Effector memory CD8-positive, alpha-beta T cell (primary cell): ENCODE measurements around the gene PROZ.

Source experiments
- ATAC-seq: fragments of 150-1000 bp; cut with Tn5 transposase; replicated peaks from 2 replicates; pipeline ENCODE4 v1.10.0; 2021; ENCODE audit warnings: mild to moderate bottlenecking, moderate library complexity
- DNase-seq, 3 experiments: peaks; one replicate each; pipeline ENCODE4 v3.0.0; 2021
- H3K27ac Mint-ChIP-seq, 2 donors: one replicate each; pipeline ENCODE4 v1.8.0; 2022; ENCODE audit warnings: mild to moderate bottlenecking in 2 of 2, mixed read lengths in 2 of 2, moderate library complexity in 2 of 2
- H3K27me3 Mint-ChIP-seq, 2 donors: one replicate each; pipeline ENCODE4 v1.8.0; 2022; ENCODE audit warnings: mixed read lengths in 2 of 2
- H3K36me3 Mint-ChIP-seq: one replicate; pipeline ENCODE4 v1.8.0; 2022; ENCODE audit warnings: mild to moderate bottlenecking, moderate library complexity, mixed read lengths; ENCODE audit not compliant: insufficient read depth
- H3K4me1 Mint-ChIP-seq, 2 donors: one replicate each; pipeline ENCODE4 v1.8.0; 2022; ENCODE audit warnings: low read depth in 2 of 2, mixed read lengths in 2 of 2
- H3K4me3 Mint-ChIP-seq, 2 donors: one replicate each; pipeline ENCODE4 v1.8.0; 2022; ENCODE audit warnings: mild to moderate bottlenecking in 2 of 2, mixed read lengths in 2 of 2, moderate library complexity in 2 of 2
- H3K9me3 Mint-ChIP-seq, 2 donors: one replicate each; pipeline ENCODE4 v1.8.0; 2022; ENCODE audit warnings: mixed read lengths in 2 of 2

PROZ gene

GRCh38 chr13:113150550-113151365, 7.7 kb upstream of the PROZ start:
- ATAC-seq = no peak
- Mint-ChIP-seq H3K4me3 (peak overlapping the region; percentile 25 to 35), H3K27ac (no peak overlapping the region), H3K27me3 (peaks cover 0 to 17% of the 10 kb centered on the region in 2 donors), H3K4me1 (peaks cover 10 to 13% of the 10 kb centered on the region in 2 donors), H3K36me3 (peaks cover 19% of the 10 kb centered on the region), H3K9me3 (peaks cover 0 to 2% of the 10 kb centered on the region in 2 donors)
- no peak for DNase-seq

- peak; percentile 14 for ATAC-seq
- DNase-seq = no peak
Observed at GRCh38 chr13:113151745-113152690, 6.4 kb upstream of the PROZ start.

GRCh38 chr13:113152691-113152983, 5.8 kb upstream of the PROZ start:
- ATAC-seq (no peak), DNase-seq (no peak)
- peak overlapping the region; percentile 20 to 63 for H3K27ac Mint-ChIP-seq
- H3K9me3 Mint-ChIP-seq = peaks cover 0 to 2% of the 10 kb centered on the region in 2 donors
- H3K4me1 Mint-ChIP-seq = peaks cover 10 to 13% of the 10 kb centered on the region in 2 donors
- H3K4me3 Mint-ChIP-seq = peak overlapping the region; percentile 67 to 75
- no peaks in the 10 kb centered on the region for H3K27me3 Mint-ChIP-seq
- H3K36me3 Mint-ChIP-seq = peaks cover 22% of the 10 kb centered on the region

More at GRCh38 chr13:113151745-113152690, 6.4 kb upstream of the PROZ start:
- Mint-ChIP-seq H3K36me3 (peaks cover 20% of the 10 kb centered on the region), H3K4me1 (peaks cover 10 to 13% of the 10 kb centered on the region in 2 donors), H3K4me3 (peak overlapping the region; percentile 67 to 75), H3K27ac (peak overlapping the region; percentile 20 to 63), H3K27me3 (peaks cover 0 to 5% of the 10 kb centered on the region in 2 donors), H3K9me3 (peaks cover 0 to 2% of the 10 kb centered on the region in 2 donors)

GRCh38 chr13:113152984-113153809, 5.3 kb upstream of the PROZ start:
- Mint-ChIP-seq H3K27me3 (no peaks in the 10 kb centered on the region), H3K4me3 (peak overlapping the region; percentile 67 to 75), H3K36me3 (peaks cover 22% of the 10 kb centered on the region), H3K9me3 (peaks cover 0 to 2% of the 10 kb centered on the region in 2 donors), H3K27ac (peak overlapping the region; percentile 63 to 71), H3K4me1 (peaks cover 10 to 14% of the 10 kb centered on the region in 2 donors)
- ATAC-seq (peak; percentile 32), DNase-seq (no peak)

- ATAC-seq = peak; percentile 84
- H3K4me1 Mint-ChIP-seq = peaks cover 10 to 19% of the 10 kb centered on the region in 2 donors
- H3K27ac Mint-ChIP-seq = peak overlapping the region; percentile 33 to 71
Observed at GRCh38 chr13:113153810-113154748, 4.4 kb upstream of the PROZ start.

GRCh38 chr13:113155201-113155600, 3.2 kb upstream of the PROZ start:
- Mint-ChIP-seq H3K27ac (peak overlapping the region; percentile 30 to 33), H3K4me1 (peaks cover 10 to 19% of the 10 kb centered on the region in 2 donors), H3K9me3 (peaks cover 0 to 2% of the 10 kb centered on the region in 2 donors), H3K27me3 (no peaks in the 10 kb centered on the region), H3K36me3 (peaks cover 23% of the 10 kb centered on the region), H3K4me3 (peak overlapping the region; percentile 35 to 45)
- DNase-seq = no peak
- ATAC-seq = no peak

More at GRCh38 chr13:113153810-113154748, 4.4 kb upstream of the PROZ start:
- Mint-ChIP-seq H3K4me3 (peak overlapping the region; percentile 67 to 75), H3K36me3 (peaks cover 22% of the 10 kb centered on the region), H3K9me3 (peaks cover 0 to 2% of the 10 kb centered on the region in 2 donors), H3K27me3 (no peaks in the 10 kb centered on the region)
- peak; percentile 52 to 62 (median 60) for DNase-seq

GRCh38 chr13:113155982-113156655, 2.3 kb upstream of the PROZ start:
- Mint-ChIP-seq H3K36me3 (peaks cover 29% of the 10 kb centered on the region), H3K27ac (no peak overlapping the region), H3K9me3 (peaks cover 0 to 2% of the 10 kb centered on the region in 2 donors), H3K4me3 (no peak overlapping the region), H3K4me1 (peaks cover 13 to 21% of the 10 kb centered on the region in 2 donors), H3K27me3 (no peaks in the 10 kb centered on the region)
- no peak for ATAC-seq
- no peak for DNase-seq

GRCh38 chr13:113157206-113157928, 1.1 kb upstream of the PROZ start:
- peak overlapping the region in 1 of 2 donors; percentile 35 for H3K27ac Mint-ChIP-seq
- peaks cover 11 to 21% of the 10 kb centered on the region in 2 donors for H3K4me1 Mint-ChIP-seq
- no peaks in the 10 kb centered on the region for H3K27me3 Mint-ChIP-seq

GRCh38 chr13:113158946-113159345, 498 bp downstream of the PROZ start:
- DNase-seq (no peak), ATAC-seq (no peak)
- H3K27me3 Mint-ChIP-seq = no peaks in the 10 kb centered on the region
- peak overlapping the region in 1 of 2 donors; percentile 79 for H3K27ac Mint-ChIP-seq
- peaks cover 13 to 24% of the 10 kb centered on the region in 2 donors for H3K4me1 Mint-ChIP-seq
- no peak overlapping the region for H3K4me3 Mint-ChIP-seq
- H3K36me3 Mint-ChIP-seq = peaks cover 18% of the 10 kb centered on the region
- H3K9me3 Mint-ChIP-seq = peaks cover 0 to 2% of the 10 kb centered on the region in 2 donors

More at GRCh38 chr13:113157206-113157928, 1.1 kb upstream of the PROZ start:
- peaks cover 29% of the 10 kb centered on the region for H3K36me3 Mint-ChIP-seq
- DNase-seq (no peak), ATAC-seq (no peak)
- H3K9me3 Mint-ChIP-seq = peaks cover 0 to 2% of the 10 kb centered on the region in 2 donors
- H3K4me3 Mint-ChIP-seq = no peak overlapping the region

GRCh38 chr13:113159701-113160100, 1.3 kb downstream of the PROZ start:
- no peak for ATAC-seq
- peaks cover 20 to 24% of the 10 kb centered on the region in 2 donors for H3K4me1 Mint-ChIP-seq
- peaks cover 0 to 2% of the 10 kb centered on the region in 2 donors for H3K9me3 Mint-ChIP-seq
- no peak overlapping the region for H3K4me3 Mint-ChIP-seq
- peaks cover 17% of the 10 kb centered on the region for H3K36me3 Mint-ChIP-seq
- DNase-seq = no peak
- no peaks in the 10 kb centered on the region for H3K27me3 Mint-ChIP-seq
- no peak overlapping the region for H3K27ac Mint-ChIP-seq

GRCh38 chr13:113160983-113161382, 2.5 kb downstream of the PROZ start:
- Mint-ChIP-seq H3K27me3 (no peaks in the 10 kb centered on the region), H3K4me1 (peaks cover 20 to 30% of the 10 kb centered on the region in 2 donors), H3K4me3 (peak overlapping the region; percentile 63 to 70), H3K27ac (peak overlapping the region; percentile 70 to 88), H3K36me3 (peaks cover 14% of the 10 kb centered on the region), H3K9me3 (no peaks in the 10 kb centered on the region)
- ATAC-seq (peak; percentile 14), DNase-seq (no peak)
